Neural progenitor cell (in vitro differentiated cells): ENCODE measurements around the gene WDSUB1.

ENCODE experiments used
- EZH2 ChIP-seq: fragments of 200-600 bp; sonication (generic); IDR thresholded peaks from 2 replicates; pipeline ENCODE4 v1.6.1; 2017; ENCODE audit warnings: antibody characterized with exemption, mild to moderate bottlenecking, moderate library complexity
- EZH2phosphoT487 ChIP-seq: fragments of 200-600 bp; sonication (generic); IDR thresholded peaks from 2 replicates; pipeline ENCODE4 v1.6.1; 2017; ENCODE audit warnings: antibody characterized with exemption
- TF ChIP-seq, protein P1 (sequence below): fragments of 200-600 bp; sonication (generic); IDR thresholded peaks from 2 replicates; pipeline ENCODE4 v1.5.1; 2017; ENCODE audit warnings: antibody characterized with exemption, mild to moderate bottlenecking

- TF ChIP-seq, protein P1, sequence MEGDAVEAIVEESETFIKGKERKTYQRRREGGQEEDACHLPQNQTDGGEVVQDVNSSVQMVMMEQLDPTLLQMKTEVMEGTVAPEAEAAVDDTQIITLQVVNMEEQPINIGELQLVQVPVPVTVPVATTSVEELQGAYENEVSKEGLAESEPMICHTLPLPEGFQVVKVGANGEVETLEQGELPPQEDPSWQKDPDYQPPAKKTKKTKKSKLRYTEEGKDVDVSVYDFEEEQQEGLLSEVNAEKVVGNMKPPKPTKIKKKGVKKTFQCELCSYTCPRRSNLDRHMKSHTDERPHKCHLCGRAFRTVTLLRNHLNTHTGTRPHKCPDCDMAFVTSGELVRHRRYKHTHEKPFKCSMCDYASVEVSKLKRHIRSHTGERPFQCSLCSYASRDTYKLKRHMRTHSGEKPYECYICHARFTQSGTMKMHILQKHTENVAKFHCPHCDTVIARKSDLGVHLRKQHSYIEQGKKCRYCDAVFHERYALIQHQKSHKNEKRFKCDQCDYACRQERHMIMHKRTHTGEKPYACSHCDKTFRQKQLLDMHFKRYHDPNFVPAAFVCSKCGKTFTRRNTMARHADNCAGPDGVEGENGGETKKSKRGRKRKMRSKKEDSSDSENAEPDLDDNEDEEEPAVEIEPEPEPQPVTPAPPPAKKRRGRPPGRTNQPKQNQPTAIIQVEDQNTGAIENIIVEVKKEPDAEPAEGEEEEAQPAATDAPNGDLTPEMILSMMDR = no peak
- TF ChIP-seq EZH2 (no peak), EZH2phosphoT487 (no peak)
Measured at GRCh38 chr2:159196393-159196925, 90.0 kb downstream of the WDSUB1 start.
